CD14-positive monocyte (primary cell): ENCODE data around the gene THBS2. TPM values are rescaled to one million over a fixed set of nuclear protein-coding genes. Genes with fewer than 3 reads are reported as not detected.

Source experiments
- DNase-seq, 3 donors: peaks; one replicate each; pipeline ENCODE4 v3.0.0-alpha.2; 2011 to 2022
- H2AFZ ChIP-seq: 2 replicates; pipeline ENCODE4 v1.6.0; 2012; ENCODE audit warnings: mild to moderate bottlenecking, low read depth, low read length, inconsistent platforms; ENCODE audit not compliant: insufficient read depth, poor library complexity, severe bottlenecking
- H3K27ac ChIP-seq, 2 donors: 1 replicate in 1 of 2; 2 replicates in 1 of 2; pipeline ENCODE4 v1.5.1; 2012 to 2013; ENCODE audit warnings: low read length in 2 of 2, control low read depth in 1 of 2, inconsistent platforms in 1 of 2, low read depth in 1 of 2, mild to moderate bottlenecking in 1 of 2
- H3K27me3 ChIP-seq, 2 donors: one replicate each; pipeline versions ENCODE4 v1.6.0 to v1.6.1; 2011 to 2013; ENCODE audit warnings: low read length in 2 of 2; ENCODE audit not compliant: control insufficient read depth in 2 of 2, insufficient read depth in 2 of 2
- H3K36me3 ChIP-seq, 2 donors: replicated peaks in 1 of 2; 1 replicate in 1 of 2; 2 replicates in 1 of 2; pipeline versions ENCODE4 v1.5.1 to v1.6.1; 2012 to 2013; ENCODE audit warnings: low read length in 2 of 2, control low read depth in 1 of 2, inconsistent platforms in 1 of 2, mild to moderate bottlenecking in 1 of 2; ENCODE audit not compliant: insufficient read depth in 2 of 2, control insufficient read depth in 1 of 2
- H3K4me1 ChIP-seq, 2 donors: 1 replicate in 1 of 2; 2 replicates in 1 of 2; pipeline versions ENCODE4 v1.5.1 to v1.6.1; 2012 to 2013; ENCODE audit warnings: low read length in 2 of 2, control low read depth in 1 of 2, inconsistent platforms in 1 of 2, mild to moderate bottlenecking in 1 of 2, moderate library complexity in 1 of 2; ENCODE audit not compliant: insufficient read depth in 2 of 2, control insufficient read depth in 1 of 2
- H3K4me2 ChIP-seq: replicated peaks from 2 replicates; pipeline ENCODE3; 2012; ENCODE audit warnings: low read length, moderate library complexity, mild to moderate bottlenecking; ENCODE audit not compliant: poor library complexity, severe bottlenecking; ENCODE audit errors: extremely low read depth
- H3K4me3 ChIP-seq, 3 experiments: fragments of 200-600 bp in 1 of 3; sonication (generic) in 1 of 3; replicated peaks in 1 of 3; 1 replicate in 2 of 3; 2 replicates in 1 of 3; pipeline ENCODE4 v1.5.1; 2011 to 2013; ENCODE audit warnings: low read length in 3 of 3, mild to moderate bottlenecking in 3 of 3, control low read depth in 2 of 3, low read depth in 2 of 3, inconsistent platforms in 1 of 3, moderate library complexity in 1 of 3
- H3K79me2 ChIP-seq: 2 replicates; pipeline ENCODE4 v1.6.0; 2012; ENCODE audit warnings: mild to moderate bottlenecking, control low read depth, inconsistent platforms, low read length, moderate library complexity; ENCODE audit not compliant: insufficient read depth
- H3K9ac ChIP-seq: 2 replicates; pipeline ENCODE4 v1.6.0; 2017; ENCODE audit warnings: low read length, mild to moderate bottlenecking; ENCODE audit not compliant: insufficient read depth, poor library complexity, severe bottlenecking
- H3K9me3 ChIP-seq, 2 donors: replicated peaks in 1 of 2; 1 replicate in 1 of 2; 2 replicates in 1 of 2; pipeline versions ENCODE4 v1.5.1 to v1.6.1; 2012 to 2013; ENCODE audit warnings: low read length in 2 of 2, control low read depth in 1 of 2; ENCODE audit not compliant: control insufficient read depth in 1 of 2, insufficient read depth in 1 of 2
- H4K20me1 ChIP-seq: 2 replicates; pipeline ENCODE4 v1.6.0; 2012; ENCODE audit warnings: mild to moderate bottlenecking, low read length, control low read depth, moderate library complexity; ENCODE audit not compliant: insufficient read depth
- H3K27ac Mint-ChIP-seq, 7 donors: one replicate each; pipeline ENCODE4 v1.8.0; 2020; ENCODE audit warnings: mild to moderate bottlenecking in 7 of 7, mixed read lengths in 7 of 7, moderate library complexity in 6 of 7, inconsistent platforms in 2 of 7
- H3K27me3 Mint-ChIP-seq, 3 donors: one replicate each; pipeline ENCODE4 v1.8.0; 2021 to 2022; ENCODE audit warnings: low read depth in 3 of 3, mild to moderate bottlenecking in 3 of 3, mixed read lengths in 3 of 3, moderate library complexity in 3 of 3, inconsistent platforms in 1 of 3
- H3K36me3 Mint-ChIP-seq, 2 donors: one replicate each; pipeline ENCODE4 v1.8.0; 2020; ENCODE audit warnings: mixed read lengths in 2 of 2, inconsistent platforms in 1 of 2, mild to moderate bottlenecking in 1 of 2
- H3K4me1 Mint-ChIP-seq: one replicate; pipeline ENCODE4 v1.8.0; 2020; ENCODE audit warnings: mild to moderate bottlenecking, mixed read lengths
- H3K4me3 Mint-ChIP-seq, 2 donors: one replicate each; pipeline ENCODE4 v1.8.0; 2020; ENCODE audit warnings: mild to moderate bottlenecking in 2 of 2, mixed read lengths in 2 of 2, moderate library complexity in 1 of 2
- H3K9me3 Mint-ChIP-seq, 7 donors: one replicate each; pipeline ENCODE4 v1.8.0; 2020 to 2022; ENCODE audit warnings: mixed read lengths in 7 of 7, mild to moderate bottlenecking in 6 of 7, moderate library complexity in 6 of 7, inconsistent platforms in 2 of 7
- CTCF ChIP-seq: fragments of 200-600 bp; IDR thresholded peaks from one replicate; pipeline ENCODE4 v1.8.0; 2022; ENCODE audit warnings: antibody characterized with exemption, mild to moderate bottlenecking
- WGBS: methylation state at CpG from one replicate; pipeline ENCODE4 v1.1.5; 2013; ENCODE audit warnings: missing lambda C conversion rate; ENCODE audit not compliant: insufficient coverage; 5-methylcytosine and 5-hydroxymethylcytosine counted together
- intact Hi-C, 2 donors: fragments of 100-400 bp; cut with micrococcal nuclease; formaldehyde crosslinking; loops; one replicate each; pipeline versions ENCODE4 v1.15.0 to v1.15.1; 2023
- polyA plus RNA-seq, 3 donors: library from polyadenylated mRNA; depleted of rRNA in 1 of 3; unstranded in 2 of 3; stranded (reverse) in 1 of 3; fragments of 300-500 nt in 2 of 3; fragments of >200 nt in 1 of 3; fragmentation: Illumina TruSeq in 2 of 3; gene quantifications; 1 replicate in 2 of 3; 2 replicates in 1 of 3; pipeline ENCODE4 v1.2.3, GENCODE V29; 2012 to 2021

Gene THBS2
- polyA plus RNA-seq, 3 donors: 0.01 to 0.03 TPM; not detected in 1

GRCh38 chr6:169286961-169287360, 33.3 kb upstream of the THBS2 start:
- H3K4me3 Mint-ChIP-seq: no peak overlapping the region
- 87% methylated on average over 3 of the region's 7 CpGs for WGBS
- intact Hi-C loops: no loop called here

GRCh38 chr6:169285165-169285564, 31.5 kb upstream of the THBS2 start:
- Histone ChIP-seq H2AFZ (no peak overlapping the region), H3K9ac (no peak overlapping the region), H4K20me1 (no peaks in the 10 kb centered on the region), H3K4me1 (peaks cover 22 to 25% of the 10 kb centered on the region in 2 donors), H3K27me3 (no peaks in the 10 kb centered on the region), H3K36me3 (no peaks in the 10 kb centered on the region), H3K4me3 (no peak overlapping the region), H3K27ac (no peak overlapping the region), H3K79me2 (no peaks in the 10 kb centered on the region), H3K4me2 (no peak overlapping the region), H3K9me3 (no peaks in the 10 kb centered on the region)
- H3K36me3 Mint-ChIP-seq: peaks cover 0 to 2% of the 10 kb centered on the region in 2 donors
- H3K27ac Mint-ChIP-seq: no peak overlapping the region
- intact Hi-C loops: no loop called here
- H3K27me3 Mint-ChIP-seq: peaks cover 0 to 8% (median 5%) of the 10 kb centered on the region in 3 donors
- TF ChIP-seq CTCF: no peak
- H3K9me3 Mint-ChIP-seq: peaks cover 0 to 3% (median 0%) of the 10 kb centered on the region in 7 donors
- no peak overlapping the region for H3K4me3 Mint-ChIP-seq
- no peak for DNase-seq
- 87% methylated on average over 3 of the region's 3 CpGs for whole genome bisulfite sequencing
- H3K4me1 Mint-ChIP-seq: peaks cover 23% of the 10 kb centered on the region

More at GRCh38 chr6:169286961-169287360, 33.3 kb upstream of the THBS2 start:
- H3K27ac Mint-ChIP-seq: no peak overlapping the region
- peaks cover 0 to 5% (median 0%) of the 10 kb centered on the region in 3 donors for H3K27me3 Mint-ChIP-seq
- peaks cover 0 to 7% (median 2%) of the 10 kb centered on the region in 7 donors for H3K9me3 Mint-ChIP-seq
- no peaks in the 10 kb centered on the region for H3K36me3 ChIP-seq
- H3K27me3 ChIP-seq: no peaks in the 10 kb centered on the region
- H3K4me1 Mint-ChIP-seq: peaks cover 41% of the 10 kb centered on the region
- no peaks in the 10 kb centered on the region for H3K79me2 ChIP-seq
- no peak overlapping the region for H3K4me2 ChIP-seq
- no peaks in the 10 kb centered on the region for H3K9me3 ChIP-seq
- no peak overlapping the region for H2AFZ ChIP-seq
- no peak for DNase-seq
- no peaks in the 10 kb centered on the region for H4K20me1 ChIP-seq
- no peak overlapping the region for H3K4me3 ChIP-seq
- peaks cover 40 to 43% of the 10 kb centered on the region in 2 donors for H3K4me1 ChIP-seq
- H3K9ac ChIP-seq: no peak overlapping the region
- H3K27ac ChIP-seq: no peak overlapping the region
- H3K36me3 Mint-ChIP-seq: peaks cover 0 to 2% of the 10 kb centered on the region in 2 donors
- no peak for TF ChIP-seq CTCF
